Suprapubic skin (tissue), 3 donors: Measurements from ENCODE around the gene DHDH.
"Not testable (repeated sequence)": the region's sequence is repeated elsewhere in the genome, so short reads cannot be mapped to it uniquely, and the experiment has no call there.

Experiments
- POLR2A ChIP-seq, 2 donors: fragments of 450-650 bp; IDR thresholded peaks; one replicate each; pipeline ENCODE4 v1.6.1; 2017; ENCODE audit warnings: antibody characterized with exemption in 2 of 2, mild to moderate bottlenecking in 2 of 2, moderate library complexity in 2 of 2
- TF ChIP-seq, protein P1 (sequence below), 2 donors: fragments of 200-600 bp in 1 of 2; fragments of 450-650 bp in 1 of 2; sonication (generic) in 1 of 2; IDR thresholded peaks; one replicate each; pipeline ENCODE4 v1.5.1; 2016 to 2019; ENCODE audit warnings: antibody characterized with exemption in 2 of 2, mild to moderate bottlenecking in 1 of 2, moderate library complexity in 1 of 2

DNA sequence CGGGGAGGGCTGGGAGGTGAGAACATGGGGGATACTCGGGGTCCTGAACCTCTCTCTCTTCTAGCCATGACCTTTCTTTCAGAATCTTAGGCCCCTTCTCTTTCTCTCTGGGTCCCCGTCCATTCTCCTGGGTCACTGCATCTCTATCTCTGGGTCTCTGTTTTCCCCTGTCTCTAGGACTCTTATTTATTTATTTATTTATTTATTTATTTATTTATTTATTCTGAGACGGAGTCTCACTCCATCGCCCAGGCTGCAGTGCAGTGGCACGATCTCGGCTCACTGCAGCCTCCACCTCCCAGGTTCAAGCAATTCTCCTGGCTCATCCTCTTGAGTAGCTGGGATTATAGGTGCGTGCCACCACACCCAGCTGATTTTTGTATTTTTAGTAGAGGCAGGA is 14.2 kb upstream of the DHDH start:
- TF ChIP-seq, protein P1, sequence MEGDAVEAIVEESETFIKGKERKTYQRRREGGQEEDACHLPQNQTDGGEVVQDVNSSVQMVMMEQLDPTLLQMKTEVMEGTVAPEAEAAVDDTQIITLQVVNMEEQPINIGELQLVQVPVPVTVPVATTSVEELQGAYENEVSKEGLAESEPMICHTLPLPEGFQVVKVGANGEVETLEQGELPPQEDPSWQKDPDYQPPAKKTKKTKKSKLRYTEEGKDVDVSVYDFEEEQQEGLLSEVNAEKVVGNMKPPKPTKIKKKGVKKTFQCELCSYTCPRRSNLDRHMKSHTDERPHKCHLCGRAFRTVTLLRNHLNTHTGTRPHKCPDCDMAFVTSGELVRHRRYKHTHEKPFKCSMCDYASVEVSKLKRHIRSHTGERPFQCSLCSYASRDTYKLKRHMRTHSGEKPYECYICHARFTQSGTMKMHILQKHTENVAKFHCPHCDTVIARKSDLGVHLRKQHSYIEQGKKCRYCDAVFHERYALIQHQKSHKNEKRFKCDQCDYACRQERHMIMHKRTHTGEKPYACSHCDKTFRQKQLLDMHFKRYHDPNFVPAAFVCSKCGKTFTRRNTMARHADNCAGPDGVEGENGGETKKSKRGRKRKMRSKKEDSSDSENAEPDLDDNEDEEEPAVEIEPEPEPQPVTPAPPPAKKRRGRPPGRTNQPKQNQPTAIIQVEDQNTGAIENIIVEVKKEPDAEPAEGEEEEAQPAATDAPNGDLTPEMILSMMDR (IDR thresholded peaks at IDR 0.05), result not testable (repeated sequence)
- not testable (repeated sequence) for TF ChIP-seq POLR2A (IDR thresholded peaks at IDR 0.05)
